DOHH2 (cell line): Measurements from ENCODE around the gene G3BP2.

Source experiments
- H3F3A ChIP-seq: fragments of 200-600 bp; sonication (generic), shearing (Covaris generic); 2 replicates; pipeline ENCODE4 v1.6.0; 2016; ENCODE audit warnings: antibody characterized with exemption, mild to moderate bottlenecking; ENCODE audit not compliant: control insufficient read depth, insufficient read depth
- H3K27ac ChIP-seq: fragments of 200-600 bp; sonication (generic); 2 replicates; pipeline ENCODE4 v1.5.1; 2014; ENCODE audit warnings: low read depth, mild to moderate bottlenecking, low read length, moderate library complexity
- H3K27me3 ChIP-seq: fragments of 200-600 bp; sonication (generic); 2 replicates; pipeline ENCODE4 v1.6.1; 2014; ENCODE audit warnings: mild to moderate bottlenecking, low read length, mixed read lengths; ENCODE audit not compliant: control insufficient read depth
- H3K36me3 ChIP-seq: fragments of 200-600 bp; sonication (generic); 2 replicates; pipeline ENCODE4 v1.6.1; 2014; ENCODE audit warnings: mild to moderate bottlenecking, low read length, moderate library complexity, mixed read lengths; ENCODE audit not compliant: control insufficient read depth
- H3K4me1 ChIP-seq: fragments of 200-600 bp; sonication (generic); 2 replicates; pipeline ENCODE4 v1.6.1; 2014; ENCODE audit warnings: mild to moderate bottlenecking, low read length, mixed read lengths; ENCODE audit not compliant: control insufficient read depth
- H3K4me2 ChIP-seq: fragments of 200-600 bp; sonication (generic); 2 replicates; pipeline ENCODE4 v1.6.0; 2014; ENCODE audit warnings: mild to moderate bottlenecking, low read length, moderate library complexity
- H3K4me3 ChIP-seq: fragments of 200-600 bp; sonication (generic); 2 replicates; pipeline ENCODE4 v1.5.1; 2014; ENCODE audit warnings: mild to moderate bottlenecking, low read length, mixed read lengths
- H3K79me2 ChIP-seq: fragments of 200-600 bp; sonication (generic); 2 replicates; pipeline ENCODE4 v1.6.1; 2014; ENCODE audit warnings: mild to moderate bottlenecking, low read length, mixed read lengths; ENCODE audit not compliant: control insufficient read depth
- H3K9me2 ChIP-seq: fragments of 200-600 bp; sonication (generic); replicated peaks from 2 replicates; pipeline ENCODE4 v1.6.1; 2014; ENCODE audit warnings: mild to moderate bottlenecking, low read length, mixed read lengths; ENCODE audit not compliant: control insufficient read depth
- H3K9me3 ChIP-seq: fragments of 200-600 bp; sonication (generic); 2 replicates; pipeline ENCODE4 v1.6.1; 2014; ENCODE audit warnings: antibody characterized with exemption, low read length, mixed read lengths; ENCODE audit not compliant: control insufficient read depth, insufficient read depth
- H4K20me1 ChIP-seq: fragments of 200-600 bp; sonication (generic); 2 replicates; pipeline ENCODE4 v1.6.0; 2014; ENCODE audit warnings: low read depth, mild to moderate bottlenecking, antibody characterized with exemption, low read length, moderate library complexity; ENCODE audit not compliant: control insufficient read depth, insufficient read depth
- EZH2phosphoT487 ChIP-seq: fragments of 200-600 bp; sonication (generic); IDR thresholded peaks from 2 replicates; pipeline ENCODE4 v1.6.1; 2017; ENCODE audit warnings: borderline replicate concordance, mild to moderate bottlenecking, antibody characterized with exemption, low read length, moderate library complexity, mixed read lengths
- TF ChIP-seq, protein P1 (sequence below): fragments of 200-600 bp; sonication (generic); IDR thresholded peaks from one replicate; pipeline ENCODE4 v1.5.1; 2014; ENCODE audit warnings: antibody characterized with exemption, mild to moderate bottlenecking, low read depth, low read length; ENCODE audit not compliant: poor library complexity, severe bottlenecking

The G3BP2 gene

DNA sequence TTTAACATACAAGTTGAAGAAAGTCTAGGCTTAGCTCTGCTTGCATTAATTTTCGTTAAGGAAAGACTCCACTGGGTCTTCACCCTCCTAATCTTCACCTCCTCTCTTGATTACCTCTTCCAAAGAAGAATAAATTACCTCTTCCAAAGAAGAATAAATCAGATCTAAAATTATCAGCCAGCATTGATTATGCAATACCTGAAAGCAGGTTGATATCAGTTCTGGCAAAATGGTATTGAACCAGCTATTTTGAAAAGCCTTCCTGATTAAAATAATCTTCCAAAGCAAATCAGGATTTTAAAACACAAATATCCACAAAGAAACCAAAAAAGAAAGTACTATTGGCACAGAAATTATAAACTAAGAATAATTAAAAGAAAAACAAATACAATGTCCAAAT, 79.8 kb downstream of the G3BP2 start:
- Histone ChIP-seq H3K4me3 (no peak overlapping the region), H4K20me1 (no peaks in the 10 kb centered on the region), H3K27ac (no peak overlapping the region), H3K36me3 (no peaks in the 10 kb centered on the region), H3F3A (no peaks in the 10 kb centered on the region), H3K4me1 (no peaks in the 10 kb centered on the region), H3K9me3 (no peaks in the 10 kb centered on the region), H3K4me2 (no peak overlapping the region), H3K79me2 (no peaks in the 10 kb centered on the region), H3K27me3 (peaks cover 6% of the 10 kb centered on the region), H3K9me2 (no peaks in the 10 kb centered on the region)
- TF ChIP-seq EZH2phosphoT487, result no peak
- TF ChIP-seq, protein P1, sequence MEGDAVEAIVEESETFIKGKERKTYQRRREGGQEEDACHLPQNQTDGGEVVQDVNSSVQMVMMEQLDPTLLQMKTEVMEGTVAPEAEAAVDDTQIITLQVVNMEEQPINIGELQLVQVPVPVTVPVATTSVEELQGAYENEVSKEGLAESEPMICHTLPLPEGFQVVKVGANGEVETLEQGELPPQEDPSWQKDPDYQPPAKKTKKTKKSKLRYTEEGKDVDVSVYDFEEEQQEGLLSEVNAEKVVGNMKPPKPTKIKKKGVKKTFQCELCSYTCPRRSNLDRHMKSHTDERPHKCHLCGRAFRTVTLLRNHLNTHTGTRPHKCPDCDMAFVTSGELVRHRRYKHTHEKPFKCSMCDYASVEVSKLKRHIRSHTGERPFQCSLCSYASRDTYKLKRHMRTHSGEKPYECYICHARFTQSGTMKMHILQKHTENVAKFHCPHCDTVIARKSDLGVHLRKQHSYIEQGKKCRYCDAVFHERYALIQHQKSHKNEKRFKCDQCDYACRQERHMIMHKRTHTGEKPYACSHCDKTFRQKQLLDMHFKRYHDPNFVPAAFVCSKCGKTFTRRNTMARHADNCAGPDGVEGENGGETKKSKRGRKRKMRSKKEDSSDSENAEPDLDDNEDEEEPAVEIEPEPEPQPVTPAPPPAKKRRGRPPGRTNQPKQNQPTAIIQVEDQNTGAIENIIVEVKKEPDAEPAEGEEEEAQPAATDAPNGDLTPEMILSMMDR, result no peak
